Activated CD8-positive, alpha-beta T cell treated with anti-CD3 and anti-CD28 coated beads for 36 hours (primary cell): ENCODE results near the gene PIM2. TPM values are rescaled to one million over a fixed set of nuclear protein-coding genes. Genes with fewer than 3 reads are reported as not detected.
A peak's percentile ranks its signal among the peaks of the same experiment; 100 is the strongest.
"Not testable (repeated sequence)": the region's sequence is repeated elsewhere in the genome, so short reads cannot be mapped to it uniquely, and the experiment has no call there.

Source experiments
- ATAC-seq: fragments of 200-7000 bp; cut with Tn5 transposase; one replicate; pipeline ENCODE4 v1.10.0; 2021; ENCODE audit warnings: mild to moderate bottlenecking, moderate library complexity
- CTCF ChIA-PET: fragments of 350-600 bp; sonication (Branson Sonifier 250); formaldehyde crosslinking; loops from one replicate; lab custom pipeline; 2021; ENCODE audit warnings: antibody characterized with exemption; lab: Charles Lee
- POLR2A ChIA-PET: fragments of 350-600 bp; sonication (Branson Sonifier 250); formaldehyde crosslinking; loops from one replicate; lab custom pipeline; 2021; ENCODE audit warnings: antibody characterized with exemption; lab: Charles Lee
- DNase-seq: peaks from one replicate; pipeline ENCODE4 v3.0.0-alpha.2; 2020
- H3K27ac Mint-ChIP-seq: one replicate; pipeline ENCODE4 v1.8.0; 2021; ENCODE audit warnings: mild to moderate bottlenecking, mixed read lengths
- H3K27me3 Mint-ChIP-seq: one replicate; pipeline ENCODE4 v1.8.0; 2021; ENCODE audit warnings: mixed read lengths
- H3K36me3 Mint-ChIP-seq: one replicate; pipeline ENCODE4 v1.8.0; 2021; ENCODE audit warnings: low read depth, mixed read lengths
- H3K4me1 Mint-ChIP-seq: one replicate; pipeline ENCODE4 v1.8.0; 2021; ENCODE audit warnings: low read depth, mixed read lengths
- H3K4me3 Mint-ChIP-seq: one replicate; pipeline ENCODE4 v1.8.0; 2021; ENCODE audit warnings: mild to moderate bottlenecking, moderate library complexity, mixed read lengths
- H3K9me3 Mint-ChIP-seq: one replicate; pipeline ENCODE4 v1.8.0; 2021; ENCODE audit warnings: mixed read lengths
- CTCF ChIP-seq: fragments of 200-600 bp; IDR thresholded peaks from one replicate; pipeline ENCODE4 v1.8.0; 2022; ENCODE audit warnings: antibody characterized with exemption, mild to moderate bottlenecking
- intact Hi-C: fragments of 100-400 bp; cut with micrococcal nuclease; formaldehyde crosslinking; loops from one replicate; pipeline ENCODE4 v1.10.0; 2022
- total RNA-seq, 2 experiments: library from RNA; stranded (reverse); gene quantifications; one replicate each; pipeline ENCODE4 v1.2.3, GENCODE V29; 2021

PIM2 gene
- total RNA-seq, 2 experiments from 2014 or later = 169 to 177 TPM

- H3K4me1 Mint-ChIP-seq = peaks cover 25% of the 10 kb centered on the region
- POLR2A ChIA-PET = interaction anchor here (0.6 to 1.8 kb wide), 4 partner anchors 12 to 65 kb away, joined by 3 to 6 read pairs (median 4); no protein-coding TSS in a partner anchor
- peak; percentile 81 for DNase-seq
- peak overlapping the region; percentile 76 for H3K4me3 Mint-ChIP-seq
- H3K27me3 Mint-ChIP-seq = no peaks in the 10 kb centered on the region
- H3K9me3 Mint-ChIP-seq = no peaks in the 10 kb centered on the region
- peaks cover 4% of the 10 kb centered on the region for H3K36me3 Mint-ChIP-seq
- peak; percentile 90 for ATAC-seq
- CTCF ChIA-PET = interaction anchor here (0.7 to 2.0 kb wide), 8 partner anchors 23 to 243 kb away, joined by 3 to 9 read pairs (median 3); no protein-coding TSS in a partner anchor
- peak; percentile 20 for TF ChIP-seq CTCF
- intact Hi-C loops = no loop called here
- H3K27ac Mint-ChIP-seq = peak overlapping the region; percentile 49
These were observed 27.2 kb downstream of the PIM2 start for GRCh38 chrX:48891402-48892288.

GRCh38 chrX:48890934-48891401 lies 27.9 kb downstream of the PIM2 start:
- ATAC-seq = peak; percentile 56
- POLR2A ChIA-PET = interaction anchor here (0.6 to 1.0 kb wide), 3 partner anchors 46 to 53 kb away, joined by 3 to 4 read pairs (median 3); no protein-coding TSS in a partner anchor
- CTCF ChIA-PET = interaction anchor here (0.7 to 2.0 kb wide), 5 partner anchors 46 to 242 kb away, joined by 3 to 9 read pairs (median 4); no protein-coding TSS in a partner anchor
- H3K27ac Mint-ChIP-seq = peak overlapping the region; percentile 78
- H3K36me3 Mint-ChIP-seq = peaks cover 4% of the 10 kb centered on the region
- peaks cover 22% of the 10 kb centered on the region for H3K4me1 Mint-ChIP-seq
- H3K4me3 Mint-ChIP-seq = peak overlapping the region; percentile 76
- no peak for TF ChIP-seq CTCF
- peak; percentile 12 for DNase-seq
- intact Hi-C loops = no loop called here
- no peaks in the 10 kb centered on the region for H3K27me3 Mint-ChIP-seq
- H3K9me3 Mint-ChIP-seq = no peaks in the 10 kb centered on the region

- peaks cover 3% of the 10 kb centered on the region for H3K36me3 Mint-ChIP-seq
- peak overlapping the region; percentile 76 for H3K4me3 Mint-ChIP-seq
- peak overlapping the region; percentile 78 for H3K27ac Mint-ChIP-seq
- CTCF ChIA-PET = interaction anchor here (1.9 to 2.0 kb wide), 2 partner anchors 53 to 242 kb away, joined by 5 to 9 read pairs; no protein-coding TSS in a partner anchor
- intact Hi-C loops = no loop called here
- no peak for TF ChIP-seq CTCF
- H3K4me1 Mint-ChIP-seq = peaks cover 19% of the 10 kb centered on the region
- no peaks in the 10 kb centered on the region for H3K27me3 Mint-ChIP-seq
- ATAC-seq = peak; percentile 17
- POLR2A ChIA-PET = interaction anchor here (0.6 to 0.8 kb wide), 2 partner anchors 47 to 52 kb away, joined by 3 to 4 read pairs; no protein-coding TSS in a partner anchor
- peak; percentile 42 for DNase-seq
- H3K9me3 Mint-ChIP-seq = no peaks in the 10 kb centered on the region
These were observed 28.4 kb downstream of the PIM2 start for GRCh38 chrX:48890296-48890925.

GRCh38 chrX:48886586-48886985 lies 32.2 kb downstream of the PIM2 start:
- intact Hi-C loops, H3K4me1 Mint-ChIP-seq, H3K27ac Mint-ChIP-seq, H3K27me3 Mint-ChIP-seq, H3K9me3 Mint-ChIP-seq, H3K36me3 Mint-ChIP-seq, ATAC-seq, CTCF ChIA-PET, DNase-seq, H3K4me3 Mint-ChIP-seq: not testable (repeated sequence)
- POLR2A ChIA-PET = interaction anchor here (0.6 kb wide), 1 partner anchor 20 kb away, joined by 4 read pairs; no protein-coding TSS in a partner anchor

GRCh38 chrX:48883729-48884128 lies 35.1 kb downstream of the PIM2 start:
- H3K27ac Mint-ChIP-seq = no peak overlapping the region
- H3K4me1 Mint-ChIP-seq = no peaks in the 10 kb centered on the region
- DNase-seq (no peak), ATAC-seq (no peak)
- no peak overlapping the region for H3K4me3 Mint-ChIP-seq
- H3K9me3 Mint-ChIP-seq = no peaks in the 10 kb centered on the region
- no peaks in the 10 kb centered on the region for H3K27me3 Mint-ChIP-seq
- intact Hi-C loops = no loop called here
- no peak for TF ChIP-seq CTCF
- ChIA-PET POLR2A (no interaction called here), CTCF (no interaction called here)
- no peaks in the 10 kb centered on the region for H3K36me3 Mint-ChIP-seq

GRCh38 chrX:48876944-48877343 lies 41.9 kb downstream of the PIM2 start:
- ATAC-seq, H3K4me1 Mint-ChIP-seq, CTCF ChIA-PET, POLR2A ChIA-PET, H3K4me3 Mint-ChIP-seq, H3K27ac Mint-ChIP-seq, H3K36me3 Mint-ChIP-seq, intact Hi-C loops, H3K9me3 Mint-ChIP-seq, H3K27me3 Mint-ChIP-seq, DNase-seq: not testable (repeated sequence)

- H3K4me3 Mint-ChIP-seq, H3K4me1 Mint-ChIP-seq, H3K36me3 Mint-ChIP-seq, intact Hi-C loops, ATAC-seq, H3K27me3 Mint-ChIP-seq, H3K27ac Mint-ChIP-seq, DNase-seq, H3K9me3 Mint-ChIP-seq, POLR2A ChIA-PET, CTCF ChIA-PET: not testable (repeated sequence)
These were observed 46.8 kb downstream of the PIM2 start for GRCh38 chrX:48872017-48872416.
